ENCODE data around the gene KIF1A.

The KIF1A gene

GRCh38 chr2:240713071-240713927, 106.7 kb downstream of the KIF1A start:
- Histone ChIP-seq H3K4me3 (ENCODE audit: low read depth, low read length) (no peak overlapping the region), H3K4me1 (ENCODE audit: control insufficient read depth, insufficient read depth, low read length, unreplicated experiment) (no peaks in the 10 kb centered on the region), H3K27me3 (ENCODE audit: insufficient read depth, low read length) (peaks cover 51% of the 10 kb centered on the region)

GRCh38 chr2:240712121-240712520, 107.9 kb downstream of the KIF1A start:
- no peaks in the 10 kb centered on the region for H3K4me1 ChIP-seq (ENCODE audit: control insufficient read depth, insufficient read depth, low read length, unreplicated experiment)
- no peaks in the 10 kb centered on the region for H3K79me2 ChIP-seq (ENCODE audit: control insufficient read depth, insufficient read depth, low read length, unreplicated experiment)
- H2AFZ ChIP-seq (ENCODE audit: low read length, unreplicated experiment) = no peak overlapping the region
- H3K27me3 ChIP-seq (ENCODE audit: insufficient read depth, low read length) = peaks cover 60% of the 10 kb centered on the region
- H3K36me3 ChIP-seq (ENCODE audit: insufficient read depth, low read length) = no peaks in the 10 kb centered on the region
- no peak overlapping the region for H3K4me3 ChIP-seq (ENCODE audit: low read depth, low read length)
- H3K27ac ChIP-seq (ENCODE audit: low read depth, low read length) = no peak overlapping the region

More at GRCh38 chr2:240713071-240713927, 106.7 kb downstream of the KIF1A start:
- Histone ChIP-seq H3K36me3 (ENCODE audit: insufficient read depth, low read length) (no peaks in the 10 kb centered on the region), H3K79me2 (ENCODE audit: control insufficient read depth, insufficient read depth, low read length, unreplicated experiment) (no peaks in the 10 kb centered on the region), H2AFZ (ENCODE audit: low read length, unreplicated experiment) (no peak overlapping the region), H3K27ac (ENCODE audit: low read depth, low read length) (no peak overlapping the region)

- H3K4me1 ChIP-seq (ENCODE audit: control insufficient read depth, insufficient read depth, low read length, unreplicated experiment) = no peaks in the 10 kb centered on the region
- no peaks in the 10 kb centered on the region for H3K79me2 ChIP-seq (ENCODE audit: control insufficient read depth, insufficient read depth, low read length, unreplicated experiment)
- H3K27me3 ChIP-seq (ENCODE audit: insufficient read depth, low read length) = peaks cover 65% of the 10 kb centered on the region
- H3K36me3 ChIP-seq (ENCODE audit: insufficient read depth, low read length) = no peaks in the 10 kb centered on the region
- H2AFZ ChIP-seq (ENCODE audit: low read length, unreplicated experiment) = no peak overlapping the region
- no peak overlapping the region for H3K4me3 ChIP-seq (ENCODE audit: low read depth, low read length)
- no peak overlapping the region for H3K27ac ChIP-seq (ENCODE audit: low read depth, low read length)
Observed at GRCh38 chr2:240711701-240712100, 108.3 kb downstream of the KIF1A start.

- H3K27ac ChIP-seq (ENCODE audit: low read depth, low read length) = no peak overlapping the region
- H3K4me3 ChIP-seq (ENCODE audit: low read depth, low read length) = no peak overlapping the region
- no peak overlapping the region for H2AFZ ChIP-seq (ENCODE audit: low read length, unreplicated experiment)
- no peaks in the 10 kb centered on the region for H3K36me3 ChIP-seq (ENCODE audit: insufficient read depth, low read length)
- peaks cover 67% of the 10 kb centered on the region for H3K27me3 ChIP-seq (ENCODE audit: insufficient read depth, low read length)
- no peaks in the 10 kb centered on the region for H3K79me2 ChIP-seq (ENCODE audit: control insufficient read depth, insufficient read depth, low read length, unreplicated experiment)
- H3K4me1 ChIP-seq (ENCODE audit: control insufficient read depth, insufficient read depth, low read length, unreplicated experiment) = no peaks in the 10 kb centered on the region
Observed at GRCh38 chr2:240711296-240711695, 108.7 kb downstream of the KIF1A start.

- Histone ChIP-seq H3K79me2 (ENCODE audit: control insufficient read depth, insufficient read depth, low read length, unreplicated experiment) (no peaks in the 10 kb centered on the region), H3K36me3 (ENCODE audit: insufficient read depth, low read length) (no peaks in the 10 kb centered on the region)
Observed at GRCh38 chr2:240708457-240708856, 111.6 kb downstream of the KIF1A start.

GRCh38 chr2:240707821-240708220, 112.2 kb downstream of the KIF1A start:
- no peak overlapping the region for H2AFZ ChIP-seq (ENCODE audit: low read length, unreplicated experiment)
- H3K27me3 ChIP-seq (ENCODE audit: insufficient read depth, low read length) = peaks cover 75% of the 10 kb centered on the region
- H3K4me3 ChIP-seq (ENCODE audit: low read depth, low read length) = no peak overlapping the region
- no peaks in the 10 kb centered on the region for H3K36me3 ChIP-seq (ENCODE audit: insufficient read depth, low read length)
- H3K27ac ChIP-seq (ENCODE audit: low read depth, low read length) = no peak overlapping the region
- H3K79me2 ChIP-seq (ENCODE audit: control insufficient read depth, insufficient read depth, low read length, unreplicated experiment) = no peaks in the 10 kb centered on the region
- H3K4me1 ChIP-seq (ENCODE audit: control insufficient read depth, insufficient read depth, low read length, unreplicated experiment) = no peaks in the 10 kb centered on the region

More at GRCh38 chr2:240708457-240708856, 111.6 kb downstream of the KIF1A start:
- Histone ChIP-seq H3K4me3 (ENCODE audit: low read depth, low read length) (no peak overlapping the region), H3K4me1 (ENCODE audit: control insufficient read depth, insufficient read depth, low read length, unreplicated experiment) (no peaks in the 10 kb centered on the region), H3K27me3 (ENCODE audit: insufficient read depth, low read length) (peaks cover 68% of the 10 kb centered on the region), H2AFZ (ENCODE audit: low read length, unreplicated experiment) (no peak overlapping the region), H3K27ac (ENCODE audit: low read depth, low read length) (no peak overlapping the region)

- Histone ChIP-seq H3K27ac (ENCODE audit: low read depth, low read length) (no peak overlapping the region), H3K79me2 (ENCODE audit: control insufficient read depth, insufficient read depth, low read length, unreplicated experiment) (no peaks in the 10 kb centered on the region), H3K27me3 (ENCODE audit: insufficient read depth, low read length) (peaks cover 79% of the 10 kb centered on the region), H3K36me3 (ENCODE audit: insufficient read depth, low read length) (no peaks in the 10 kb centered on the region), H3K4me1 (ENCODE audit: control insufficient read depth, insufficient read depth, low read length, unreplicated experiment) (no peaks in the 10 kb centered on the region), H3K4me3 (ENCODE audit: low read depth, low read length) (no peak overlapping the region), H2AFZ (ENCODE audit: low read length, unreplicated experiment) (no peak overlapping the region)
Observed at GRCh38 chr2:240707043-240707756, 112.8 kb downstream of the KIF1A start.

- Histone ChIP-seq H3K4me3 (ENCODE audit: low read depth, low read length) (no peak overlapping the region), H2AFZ (ENCODE audit: low read length, unreplicated experiment) (no peak overlapping the region), H3K79me2 (ENCODE audit: control insufficient read depth, insufficient read depth, low read length, unreplicated experiment) (no peaks in the 10 kb centered on the region), H3K4me1 (ENCODE audit: control insufficient read depth, insufficient read depth, low read length, unreplicated experiment) (no peaks in the 10 kb centered on the region), H3K36me3 (ENCODE audit: insufficient read depth, low read length) (no peaks in the 10 kb centered on the region), H3K27ac (ENCODE audit: low read depth, low read length) (no peak overlapping the region), H3K27me3 (ENCODE audit: insufficient read depth, low read length) (peaks cover 70% of the 10 kb centered on the region)
Observed at GRCh38 chr2:240705204-240705791, 114.7 kb downstream of the KIF1A start.

GRCh38 chr2:240704651-240705050, 115.4 kb downstream of the KIF1A start:
- Histone ChIP-seq H3K27ac (ENCODE audit: low read depth, low read length) (no peak overlapping the region), H3K4me1 (ENCODE audit: control insufficient read depth, insufficient read depth, low read length, unreplicated experiment) (no peaks in the 10 kb centered on the region), H3K36me3 (ENCODE audit: insufficient read depth, low read length) (no peaks in the 10 kb centered on the region), H3K79me2 (ENCODE audit: control insufficient read depth, insufficient read depth, low read length, unreplicated experiment) (no peaks in the 10 kb centered on the region), H3K4me3 (ENCODE audit: low read depth, low read length) (no peak overlapping the region), H3K27me3 (ENCODE audit: insufficient read depth, low read length) (peaks cover 67% of the 10 kb centered on the region), H2AFZ (ENCODE audit: low read length, unreplicated experiment) (no peak overlapping the region)

- Histone ChIP-seq H2AFZ (ENCODE audit: low read length, unreplicated experiment) (no peak overlapping the region), H3K27me3 (ENCODE audit: insufficient read depth, low read length) (peaks cover 57% of the 10 kb centered on the region), H3K4me1 (ENCODE audit: control insufficient read depth, insufficient read depth, low read length, unreplicated experiment) (no peaks in the 10 kb centered on the region), H3K27ac (ENCODE audit: low read depth, low read length) (no peak overlapping the region), H3K4me3 (ENCODE audit: low read depth, low read length) (no peak overlapping the region), H3K79me2 (ENCODE audit: control insufficient read depth, insufficient read depth, low read length, unreplicated experiment) (no peaks in the 10 kb centered on the region), H3K36me3 (ENCODE audit: insufficient read depth, low read length) (no peaks in the 10 kb centered on the region)
Observed at GRCh38 chr2:240703417-240704341, 116.3 kb downstream of the KIF1A start.

Measured in ACC112 (cell line).